Ecto neural progenitor cell (in vitro differentiated cells): ENCODE results near the gene HBG1.
"Not testable (repeated sequence)": the region's sequence is repeated elsewhere in the genome, so short reads cannot be mapped to it uniquely, and the experiment has no call there.

ENCODE experiments used
- DNase-seq: peaks from one replicate; pipeline ENCODE4 v3.0.0-alpha.2; 2018; ENCODE audit warnings: low spot score

Gene HBG1

DNA sequence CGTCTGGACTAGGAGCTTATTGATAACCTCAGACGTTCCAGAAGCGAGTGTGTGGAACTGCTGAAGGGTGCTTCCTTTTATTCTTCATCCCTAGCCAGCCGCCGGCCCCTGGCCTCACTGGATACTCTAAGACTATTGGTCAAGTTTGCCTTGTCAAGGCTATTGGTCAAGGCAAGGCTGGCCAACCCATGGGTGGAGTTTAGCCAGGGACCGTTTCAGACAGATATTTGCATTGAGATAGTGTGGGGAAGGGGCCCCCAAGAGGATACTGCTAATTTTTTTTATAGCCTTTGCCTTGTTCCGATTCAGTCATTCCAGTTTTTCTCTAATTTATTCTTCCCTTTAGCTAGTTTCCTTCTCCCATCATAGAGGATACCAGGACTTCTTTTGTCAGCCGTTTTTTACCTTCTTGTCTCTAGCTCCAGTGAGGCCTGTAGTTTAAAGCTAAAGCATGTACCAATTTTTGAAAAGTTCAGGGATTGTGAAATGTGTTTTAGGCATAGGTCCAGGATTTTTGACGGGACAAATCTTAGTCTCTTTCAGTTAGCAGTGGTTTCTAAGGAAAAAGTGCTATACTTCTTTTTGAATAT is at the start of gene HBG1:
Gene HBG1 (minus strand): TSS at position 51 of the 590 bp plus-strand sequence. CDS start 53 bp downstream, outside the sequence.
- DNase-seq = not testable (repeated sequence)

- no peak for DNase-seq
Observed at GRCh38 chr11:5298451-5298850, 48.8 kb upstream of the HBG1 start.

DNA sequence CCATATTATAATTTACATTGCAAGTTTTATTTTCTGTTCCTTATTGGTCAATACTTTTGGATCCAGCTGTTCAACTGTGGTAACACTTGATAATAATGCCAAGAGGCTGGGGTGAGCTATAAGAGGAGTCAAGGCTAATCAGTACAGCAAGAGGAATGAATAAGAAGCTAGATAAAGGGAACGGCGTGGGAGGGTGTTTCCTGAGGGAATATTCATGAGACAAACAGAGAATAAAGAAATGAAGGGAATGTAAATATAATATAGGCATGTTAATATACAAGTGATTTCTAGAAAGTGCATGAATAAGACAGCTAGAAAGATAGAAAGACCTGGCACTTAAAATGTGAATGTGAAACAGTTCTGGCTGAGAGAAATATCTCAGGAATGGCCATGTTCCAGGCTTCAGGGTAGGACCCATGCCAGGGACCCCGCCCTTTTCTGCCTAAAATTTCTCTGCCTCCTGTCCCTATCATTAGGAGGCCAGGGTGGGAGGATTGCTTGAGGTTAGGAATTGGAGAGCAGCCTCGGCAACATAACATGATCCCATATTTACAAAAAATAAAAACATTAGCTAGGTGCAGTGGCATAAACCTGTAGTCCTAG is 48.2 kb upstream of the HBG1 start:
- no peak for DNase-seq

DNA sequence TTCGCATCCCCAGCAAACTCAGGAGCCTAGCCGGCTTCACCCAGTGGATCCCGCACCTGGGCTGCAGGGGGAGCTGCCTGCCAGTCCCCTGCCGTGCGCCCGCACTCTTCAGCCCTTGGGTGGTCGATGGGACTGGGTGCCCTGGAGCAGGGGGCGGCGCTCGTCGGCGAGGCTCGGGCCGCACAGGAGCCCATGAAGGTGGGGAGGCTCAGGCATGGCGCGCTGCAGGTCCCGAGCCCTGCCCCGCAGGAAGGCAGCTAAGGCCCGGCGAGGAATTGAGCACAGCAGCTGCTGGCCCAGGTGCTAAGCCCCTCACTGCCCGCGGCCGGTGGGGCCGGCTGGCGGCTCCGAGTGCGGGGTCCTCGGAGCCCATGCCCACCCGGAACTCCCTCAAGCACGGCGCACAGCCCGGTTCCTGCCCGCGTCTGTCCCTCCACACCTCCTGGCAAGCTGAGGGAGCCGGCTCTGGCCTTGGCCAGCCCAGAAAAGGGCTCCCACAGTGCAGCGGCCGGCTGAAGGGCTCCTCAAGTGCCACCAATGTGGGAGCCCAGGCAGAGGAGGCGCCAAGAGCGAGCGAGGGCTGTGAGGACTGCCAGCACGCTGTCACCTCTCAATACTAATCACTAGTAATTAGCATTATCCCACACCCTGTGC is 44.8 kb upstream of the HBG1 start:
- DNase-seq = not testable (repeated sequence)

DNA sequence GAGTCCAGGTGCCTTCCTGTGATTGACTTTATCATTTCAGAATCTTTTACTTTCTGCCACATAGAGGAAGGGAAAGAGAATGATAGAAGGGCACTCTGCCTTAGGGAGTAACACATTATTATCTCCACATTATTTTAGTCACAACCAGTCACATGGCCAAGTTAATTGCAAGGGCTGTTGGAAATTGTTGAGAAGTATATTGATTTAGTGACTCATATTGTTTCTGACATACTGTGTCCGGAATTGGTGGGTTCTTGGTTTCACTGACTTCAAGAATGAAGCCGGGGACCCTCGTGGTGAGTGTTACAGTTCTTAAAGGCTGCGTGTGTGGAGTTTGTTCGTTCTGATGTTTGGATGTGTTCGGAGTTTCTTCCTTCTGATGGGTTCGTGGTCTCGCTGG is 43.4 kb upstream of the HBG1 start:
- DNase-seq = no peak

GRCh38 chr11:5291207-5291838 is 41.7 kb upstream of the HBG1 start:
- no peak for DNase-seq

DNA sequence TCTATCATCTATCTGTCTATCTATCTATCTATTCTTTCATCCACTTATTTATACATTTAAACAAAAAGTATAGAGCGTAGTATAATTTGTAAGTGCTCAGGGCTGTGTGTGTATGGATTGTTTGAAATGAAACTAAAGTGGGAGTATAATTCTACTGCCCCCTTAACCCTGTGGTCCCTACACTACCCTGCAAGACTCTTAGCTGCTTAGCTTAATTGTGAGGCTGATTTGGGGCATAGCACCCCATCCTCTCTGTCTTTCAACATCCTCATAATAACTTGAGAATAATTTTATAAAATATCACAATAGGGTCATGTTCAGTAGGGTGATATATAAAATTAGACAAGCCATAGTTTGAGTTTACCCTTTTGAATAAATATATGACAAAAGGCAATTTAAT is 40.4 kb upstream of the HBG1 start:
- DNase-seq = no peak

DNA sequence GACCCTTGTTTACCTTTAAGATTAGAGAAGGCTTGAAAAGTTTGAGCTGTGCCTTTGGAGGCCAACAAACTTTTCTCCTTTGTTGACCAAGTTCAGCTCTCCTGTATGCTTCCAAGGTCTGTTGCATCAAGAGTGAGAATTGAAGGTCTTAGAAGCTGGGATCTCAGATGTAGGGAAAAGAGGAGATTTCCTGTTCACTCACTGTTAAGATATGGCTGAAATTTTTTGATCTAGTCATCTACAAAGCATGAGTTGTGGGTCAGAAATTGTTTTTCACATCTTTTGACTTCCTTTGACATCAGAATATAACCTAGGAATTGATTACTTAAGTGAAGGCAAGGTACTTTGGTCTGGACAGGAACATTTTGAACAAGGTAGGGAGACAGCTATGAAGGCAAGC is 40.0 kb upstream of the HBG1 start:
- DNase-seq = no peak

GRCh38 chr11:5288906-5289550 is 39.4 kb upstream of the HBG1 start:
- no peak for DNase-seq

- no peak for DNase-seq
Observed at GRCh38 chr11:5288108-5288905, 38.6 kb upstream of the HBG1 start.

GRCh38 chr11:5286901-5287300 is 37.2 kb upstream of the HBG1 start:
- DNase-seq = no peak

DNA sequence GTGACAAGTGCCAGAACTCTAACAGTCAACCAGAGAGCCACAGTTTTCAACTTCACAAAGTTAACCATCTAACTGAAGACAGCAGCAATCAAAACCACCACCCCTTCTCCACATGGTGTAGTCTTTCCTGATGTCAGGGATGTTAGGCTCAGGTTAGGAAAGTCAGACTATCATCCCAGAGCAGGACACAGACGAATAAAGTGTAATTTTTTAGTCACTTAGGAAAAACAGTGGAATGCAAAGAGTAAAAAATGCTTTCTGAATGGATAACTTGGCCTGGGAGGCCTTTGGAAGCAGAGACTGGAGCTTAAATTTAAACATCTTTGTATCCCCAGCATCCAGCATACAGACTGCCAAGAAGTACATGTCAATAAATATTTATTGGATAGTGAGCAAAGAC is 36.7 kb upstream of the HBG1 start:
- DNase-seq = no peak

DNA sequence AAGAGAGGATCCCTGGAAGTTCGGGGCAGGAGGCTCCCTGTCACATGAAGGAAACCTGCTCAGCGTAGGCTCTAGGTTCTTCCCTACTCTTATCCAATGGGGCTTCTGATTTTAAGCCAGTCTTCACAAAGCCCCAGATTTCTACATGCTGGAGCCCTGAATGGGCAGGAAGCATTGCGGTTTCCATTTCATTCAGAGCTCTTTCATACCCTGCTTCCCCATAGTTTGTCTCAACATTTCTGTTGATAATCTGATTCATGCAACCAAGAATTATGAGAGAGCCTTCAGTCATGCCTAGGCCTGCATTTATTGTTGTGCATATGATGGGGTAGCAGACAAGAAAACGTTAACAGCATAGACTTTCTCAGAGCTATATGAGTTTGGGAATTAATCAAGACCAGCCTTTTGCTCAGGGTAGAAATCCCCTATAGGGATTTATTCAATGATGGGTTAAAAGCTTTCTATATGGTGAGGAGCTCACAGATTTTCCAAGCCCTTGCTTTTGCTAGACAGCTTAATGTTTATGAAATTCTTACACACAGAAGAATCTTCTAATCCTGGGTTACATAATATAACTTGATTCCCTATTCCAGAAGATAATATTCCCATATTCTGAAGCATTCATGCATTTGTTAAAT is 36.2 kb upstream of the HBG1 start:
- DNase-seq = no peak

GRCh38 chr11:5284637-5285036 is 35.0 kb upstream of the HBG1 start:
- no peak for DNase-seq

DNA sequence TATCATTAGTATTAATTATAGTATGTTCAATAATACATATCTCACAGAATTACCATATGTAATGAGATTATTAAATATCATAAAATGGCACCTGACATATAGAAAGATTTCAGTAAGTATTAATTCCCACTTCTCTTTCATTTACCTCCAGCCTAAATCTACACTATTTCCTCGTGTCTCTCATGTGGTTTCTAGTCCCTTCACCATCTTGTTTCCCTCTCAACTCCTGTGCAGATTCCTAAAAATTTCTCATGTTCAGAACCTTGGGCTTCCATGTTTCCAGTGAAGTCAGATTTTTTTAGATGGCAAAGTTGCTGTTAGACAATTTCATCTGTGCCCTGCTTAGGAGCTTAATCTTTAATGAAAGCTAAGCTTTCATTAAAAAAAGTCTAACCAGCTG is 34.2 kb upstream of the HBG1 start:
- DNase-seq = no peak

DNA sequence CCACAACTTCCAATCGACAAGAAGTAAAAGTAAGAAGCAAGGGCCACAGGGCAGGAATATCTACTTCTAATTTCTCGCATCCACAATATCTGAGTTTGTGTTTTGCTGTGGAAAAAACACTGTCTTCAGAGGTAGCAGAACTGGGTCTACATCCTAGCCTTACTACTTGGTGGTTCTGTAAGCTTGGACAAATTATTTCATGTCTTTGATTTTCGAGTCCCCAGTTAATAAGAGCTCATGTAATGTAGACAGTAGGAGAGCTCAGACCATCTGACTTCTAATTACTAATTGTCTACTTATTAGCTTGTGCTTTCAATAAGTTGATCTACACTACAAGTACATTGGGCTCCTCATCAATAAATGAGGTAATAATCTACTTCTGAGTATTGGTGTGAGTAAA is 33.4 kb upstream of the HBG1 start:
- DNase-seq = no peak

- DNase-seq = no peak
Observed at GRCh38 chr11:5282628-5283027, 33.0 kb upstream of the HBG1 start.

DNA sequence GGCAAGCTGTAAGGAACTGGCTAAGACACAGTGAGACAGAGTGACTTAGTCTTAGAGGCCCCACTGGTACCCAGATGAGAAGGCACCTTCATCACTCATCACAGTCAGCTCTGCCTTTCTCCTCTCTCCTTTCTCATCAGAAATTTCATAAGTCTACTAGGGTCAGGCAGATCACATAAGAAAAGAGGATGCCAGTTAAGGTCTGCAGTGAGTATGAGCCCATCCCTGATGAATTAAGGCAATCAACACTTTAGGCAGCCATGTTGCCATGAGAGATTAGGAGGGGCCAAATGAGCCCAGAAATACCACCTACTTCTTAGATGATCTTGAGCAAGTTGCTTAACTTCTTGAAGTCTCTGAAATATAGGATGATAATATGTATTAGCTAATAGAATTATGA is 31.9 kb upstream of the HBG1 start:
- DNase-seq = no peak

GRCh38 chr11:5280582-5281102 is 31.0 kb upstream of the HBG1 start:
- no peak for DNase-seq

GRCh38 chr11:5279471-5280090 is 29.9 kb upstream of the HBG1 start:
- no peak for DNase-seq
